ENCODE measurements around the gene LRP5.

- TF ChIP-seq POLR2A (IDR thresholded peaks at IDR 0.05) (no peak), CTCF (IDR thresholded peaks at IDR 0.05) (no peak)
Observed at GRCh38 chr11:68471360-68472340, 159.3 kb downstream of the LRP5 start.
